Keratinocyte (primary cell): ENCODE measurements around the gene GDF11. TPM values are rescaled to one million over a fixed set of nuclear protein-coding genes. Genes with fewer than 3 reads are reported as not detected.

Experiments used
- DNase-seq: peaks from one replicate; pipeline ENCODE4 v3.0.0-alpha.2; 2011; ENCODE audit warnings: low read depth, missing footprints, low spot score
- FAIRE-seq: peaks from 2 replicates; lab custom pipeline; 2011; peaks lifted over from hg19 to GRCh38; lab: Jason Lieb, UNC
- H2AFZ ChIP-seq: 2 replicates; pipeline ENCODE4 v1.6.0; 2012; ENCODE audit warnings: low read length, control low read depth, inconsistent platforms; ENCODE audit not compliant: control insufficient read depth
- H3K27ac ChIP-seq: 2 replicates; pipeline ENCODE4 v1.5.1; 2011; ENCODE audit warnings: low read length; ENCODE audit not compliant: control insufficient read depth, insufficient read depth
- H3K27me3 ChIP-seq: 3 replicates; pipeline ENCODE4 v1.6.0; 2011; ENCODE audit warnings: low read length; ENCODE audit not compliant: control insufficient read depth, insufficient read depth; ENCODE audit errors: extremely low read depth
- H3K36me3 ChIP-seq, 2 experiments: 2 replicates in 1 of 2; 3 replicates in 1 of 2; pipeline ENCODE4 v1.5.1; 2011; ENCODE audit warnings: low read length in 2 of 2, mild to moderate bottlenecking in 1 of 2; ENCODE audit not compliant: control insufficient read depth in 2 of 2, insufficient read depth in 2 of 2; ENCODE audit errors: extremely low read depth in 1 of 2
- H3K4me1 ChIP-seq: 3 replicates; pipeline ENCODE4 v1.5.1; 2011; ENCODE audit warnings: low read length; ENCODE audit not compliant: control insufficient read depth, insufficient read depth; ENCODE audit errors: extremely low read depth
- H3K4me2 ChIP-seq: 3 replicates; pipeline ENCODE4 v1.6.0; 2011; ENCODE audit warnings: low read depth, low read length; ENCODE audit not compliant: control insufficient read depth, insufficient read depth; ENCODE audit errors: extremely low read depth
- H3K4me3 ChIP-seq, 3 experiments: fragments of 200-600 bp in 1 of 3; sonication (generic) in 1 of 3; 2 replicates in 2 of 3; 3 replicates in 1 of 3; pipeline ENCODE4 v1.5.1; 2011 to 2016; ENCODE audit warnings: low read length in 3 of 3, mild to moderate bottlenecking in 3 of 3, control low read depth in 2 of 3, inconsistent platforms in 1 of 3, low read depth in 1 of 3, mixed read lengths in 1 of 3, mixed run types in 1 of 3, moderate library complexity in 1 of 3; ENCODE audit not compliant: control insufficient read depth in 2 of 3, insufficient read depth in 2 of 3; ENCODE audit errors: extremely low read depth in 1 of 3
- H3K79me2 ChIP-seq: 2 replicates; pipeline ENCODE4 v1.6.0; 2012; ENCODE audit warnings: low read length; ENCODE audit not compliant: control insufficient read depth, insufficient read depth
- H3K9ac ChIP-seq: 3 replicates; pipeline ENCODE4 v1.6.0; 2011; ENCODE audit warnings: low read length; ENCODE audit not compliant: control insufficient read depth, insufficient read depth; ENCODE audit errors: extremely low read depth
- H3K9me1 ChIP-seq: 3 replicates; pipeline ENCODE4 v1.6.0; 2011; ENCODE audit warnings: low read length; ENCODE audit not compliant: control insufficient read depth, insufficient read depth; ENCODE audit errors: extremely low read depth
- H3K9me3 ChIP-seq: 2 replicates; pipeline ENCODE4 v1.5.1; 2012; ENCODE audit warnings: low read depth, low read length; ENCODE audit not compliant: control insufficient read depth
- H4K20me1 ChIP-seq: 3 replicates; pipeline ENCODE4 v1.6.0; 2011; ENCODE audit warnings: low read length; ENCODE audit not compliant: control insufficient read depth, insufficient read depth; ENCODE audit errors: extremely low read depth
- CTCF ChIP-seq, 3 experiments: IDR thresholded peaks in 1 of 3; conservative IDR thresholded peaks in 1 of 3; optimal IDR thresholded peaks in 1 of 3; 2 replicates in 2 of 3; 3 replicates in 1 of 3; pipeline versions ENCODE3 to v1.5.1; 2011; ENCODE audit warnings: low read length in 3 of 3, mild to moderate bottlenecking in 3 of 3, moderate library complexity in 2 of 3, control low read depth in 1 of 3, inconsistent platforms in 1 of 3; ENCODE audit not compliant: insufficient read depth in 2 of 3; ENCODE audit errors: extremely low read depth in 1 of 3
- EZH2 ChIP-seq: IDR thresholded peaks from one replicate; pipeline ENCODE4 v1.6.1; 2012; ENCODE audit warnings: inconsistent platforms, mild to moderate bottlenecking, low read length, moderate library complexity
- dilution Hi-C: fragments of 300-500 bp; cut with MboI; formaldehyde crosslinking; loops from one replicate; pipeline ENCODE4 v1.7.0; 2020; ENCODE audit warnings: low sequenced_read_pairs; ENCODE audit not compliant: extremely low pct_ligation_motif_present
- polyA plus RNA-seq, 5 experiments: library from polyadenylated mRNA; depleted of rRNA in 3 of 5; stranded (reverse) in 3 of 5; stranded (forward) in 1 of 5; unstranded in 1 of 5; fragments of >200 nt; gene quantifications; 1 replicate in 1 of 5; 2 replicates in 3 of 5; 3 replicates in 1 of 5; pipeline versions ENCODE4 v1.2.1 to v1.2.3, GENCODE V29; 2011 to 2012; ENCODE audit warnings: missing spikeins in 2 of 5, low read depth in 1 of 5, low replicate concordance in 1 of 5

GDF11 gene
- polyA plus RNA-seq, 1 donor (not counting 4 experiments of a cell fraction or from before 2014, with no cell fraction given), result 2.7 TPM

- no peak for DNase-seq
Observed at GRCh38 chr12:55705782-55706402, 37.0 kb upstream of the GDF11 start.

GRCh38 chr12:55706568-55707218 lies 36.2 kb upstream of the GDF11 start:
- Histone ChIP-seq H3K4me3 (no peak overlapping the region), H3K27ac (no peak overlapping the region), H2AFZ (no peak overlapping the region), H3K9me3 (no peaks in the 10 kb centered on the region), H3K27me3 (peaks cover 42% of the 10 kb centered on the region), H4K20me1 (no peaks in the 10 kb centered on the region), H3K4me2 (no peak overlapping the region), H3K9me1 (no peaks in the 10 kb centered on the region), H3K9ac (no peak overlapping the region), H3K79me2 (no peaks in the 10 kb centered on the region), H3K36me3 (no peaks in the 10 kb centered on the region), H3K4me1 (no peaks in the 10 kb centered on the region)
- TF ChIP-seq EZH2 (no peak), CTCF (optimal IDR thresholded peaks at IDR 0.05 in 1 of 3, IDR thresholded peaks at IDR 0.05 in 1 of 3, conservative IDR thresholded peaks at IDR 0.05 in 1 of 3; ENCODE audit: extremely low read depth in 1 of 3, insufficient read depth in 2 of 3, low read length in 3 of 3) (no peak)
- DNase-seq (no peak), FAIRE-seq (no peak)
- dilution Hi-C loops, result no loop called here

More at GRCh38 chr12:55705782-55706402, 37.0 kb upstream of the GDF11 start:
- dilution Hi-C loops, result no loop called here
- Histone ChIP-seq H3K9ac (no peak overlapping the region), H3K36me3 (no peaks in the 10 kb centered on the region), H3K9me1 (no peaks in the 10 kb centered on the region), H3K9me3 (no peaks in the 10 kb centered on the region), H3K27me3 (peaks cover 40% of the 10 kb centered on the region), H3K79me2 (no peaks in the 10 kb centered on the region), H3K4me1 (no peaks in the 10 kb centered on the region), H2AFZ (no peak overlapping the region), H4K20me1 (no peaks in the 10 kb centered on the region), H3K4me2 (no peak overlapping the region), H3K27ac (no peak overlapping the region), H3K4me3 (no peak overlapping the region)
- TF ChIP-seq CTCF (optimal IDR thresholded peaks at IDR 0.05 in 1 of 3, IDR thresholded peaks at IDR 0.05 in 1 of 3, conservative IDR thresholded peaks at IDR 0.05 in 1 of 3; ENCODE audit: extremely low read depth in 1 of 3, insufficient read depth in 2 of 3, low read length in 3 of 3) (peak in 2 of 3 experiments; percentile 41 to 44), EZH2 (no peak)
- FAIRE-seq, result no peak
